PC-9 (cell line): ENCODE data around the gene CIT. TPM values are rescaled to one million over a fixed set of nuclear protein-coding genes. Genes with fewer than 3 reads are reported as not detected.
A peak's percentile ranks its signal among the peaks of the same experiment; 100 is the strongest.

Source experiments
- BruUV-seq: library from RNA; stranded (reverse); fragments of 400-500 nt; replicated peaks from 2 replicates; lab custom pipeline; 2021; lab: Mats Ljungman, UMichigan
- CTCF ChIA-PET: fragments of 300-600 bp; sonication (Branson Sonifier 250); formaldehyde crosslinking; loops from one replicate; lab custom pipeline; 2022; ENCODE audit warnings: antibody characterized with exemption; lab: Charles Lee
- POLR2A ChIA-PET: fragments of 300-600 bp; sonication (Branson Sonifier 250); formaldehyde crosslinking; loops from one replicate; lab custom pipeline; 2022; ENCODE audit warnings: antibody characterized with exemption; ENCODE audit not compliant: unreplicated experiment; lab: Charles Lee
- DNase-seq, 2 experiments: peaks; one replicate each; pipeline versions ENCODE4 v3.0.0 to v3.0.0-alpha.2; 2015 to 2022; ENCODE audit warnings: mixed read lengths in 1 of 2
- H2AFZ ChIP-seq: fragments of 200-600 bp; sonication (generic); 2 replicates; pipeline ENCODE4 v1.8.1; 2017; ENCODE audit warnings: antibody characterized with exemption
- H3F3A ChIP-seq: fragments of 200-600 bp; sonication (generic); 2 replicates; pipeline ENCODE4 v1.8.1; 2017; ENCODE audit warnings: antibody characterized with exemption, mild to moderate bottlenecking, low read depth; ENCODE audit not compliant: insufficient read depth
- H3K27ac ChIP-seq: fragments of 200-600 bp; sonication (generic); 2 replicates; pipeline ENCODE4 v1.6.1; 2016; ENCODE audit warnings: mixed run types
- H3K27me3 ChIP-seq: fragments of 200-600 bp; sonication (generic); 2 replicates; pipeline ENCODE4 v1.6.1; 2016; ENCODE audit warnings: low read depth, mixed run types; ENCODE audit not compliant: insufficient read depth
- H3K36me3 ChIP-seq: fragments of 200-600 bp; sonication (generic); 2 replicates; pipeline ENCODE4 v1.6.1; 2016; ENCODE audit warnings: low read depth, mixed run types
- H3K4me1 ChIP-seq: fragments of 200-600 bp; sonication (generic); replicated peaks from 2 replicates; pipeline ENCODE4 v1.6.1; 2016; ENCODE audit warnings: mixed run types; ENCODE audit not compliant: insufficient read depth
- H3K4me2 ChIP-seq: fragments of 200-600 bp; sonication (generic); 2 replicates; pipeline ENCODE4 v1.6.1; 2017; ENCODE audit warnings: mixed run types
- H3K4me3 ChIP-seq: fragments of 200-600 bp; sonication (generic); 2 replicates; pipeline ENCODE4 v1.6.1; 2016; ENCODE audit warnings: mixed run types
- H3K79me2 ChIP-seq: fragments of 200-600 bp; sonication (generic); 2 replicates; pipeline ENCODE4 v1.6.1; 2017; ENCODE audit warnings: low read depth, mixed run types
- H3K9me2 ChIP-seq: fragments of 200-600 bp; sonication (generic); 2 replicates; pipeline ENCODE4 v1.8.1; 2017; ENCODE audit warnings: mild to moderate bottlenecking; ENCODE audit not compliant: insufficient read depth
- H3K9me3 ChIP-seq: fragments of 200-600 bp; sonication (generic); 2 replicates; pipeline ENCODE4 v1.8.1; 2016; ENCODE audit warnings: low read depth; ENCODE audit not compliant: insufficient read depth
- H4K20me1 ChIP-seq: fragments of 200-600 bp; sonication (generic); 2 replicates; pipeline ENCODE4 v1.8.1; 2017; ENCODE audit not compliant: insufficient read depth
- CTCF ChIP-seq: fragments of 200-600 bp; sonication (generic); conservative IDR thresholded peaks from 2 replicates; pipeline ENCODE4 v1.6.1; 2017; ENCODE audit warnings: mixed run types, antibody characterized with exemption, mild to moderate bottlenecking, moderate library complexity
- EZH2 ChIP-seq: fragments of 200-600 bp; sonication (generic); IDR thresholded peaks from 2 replicates; pipeline ENCODE4 v1.8.0; 2017; ENCODE audit warnings: antibody characterized with exemption, low read depth
- intact Hi-C: fragments of 100-400 bp; cut with micrococcal nuclease; formaldehyde crosslinking; loops from one replicate; pipeline ENCODE4 v1.10.0; 2022; ENCODE audit not compliant: unreplicated experiment
- total RNA-seq: library from RNA; stranded (reverse); gene quantifications from 2 replicates; pipeline ENCODE4 v1.2.3, GENCODE V29; 2021

Gene CIT
- total RNA-seq, 1 experiment from 2014 or later = 81.8 TPM

DNA sequence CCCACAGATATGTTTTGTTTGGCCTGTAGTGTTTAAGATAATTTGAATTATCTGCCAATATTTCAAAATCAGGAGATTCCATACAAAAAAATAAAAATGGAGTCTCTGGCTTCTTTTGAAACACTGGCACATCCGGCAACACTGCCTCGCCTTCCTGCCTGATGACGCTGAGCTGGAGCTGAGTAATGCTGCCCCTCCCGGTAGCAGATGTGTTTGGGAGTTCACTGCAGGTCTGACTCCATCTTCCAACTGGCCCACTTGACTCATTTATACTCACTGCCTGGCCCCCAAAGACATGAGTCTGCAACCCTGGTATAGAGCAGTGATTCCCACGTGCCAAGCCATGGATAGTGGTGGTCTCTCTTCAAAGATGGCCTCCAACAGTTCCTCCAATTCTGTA lies 7.4 kb downstream of the CIT start:
- Histone ChIP-seq H3K27ac (no peak overlapping the region), H3K36me3 (no peaks in the 10 kb centered on the region), H3F3A (no peaks in the 10 kb centered on the region), H3K4me2 (no peak overlapping the region), H2AFZ (no peak overlapping the region), H3K79me2 (no peaks in the 10 kb centered on the region), H3K27me3 (no peaks in the 10 kb centered on the region), H3K9me2 (no peaks in the 10 kb centered on the region), H3K4me3 (no peak overlapping the region), H3K9me3 (no peaks in the 10 kb centered on the region), H3K4me1 (no peaks in the 10 kb centered on the region), H4K20me1 (no peaks in the 10 kb centered on the region)
- intact Hi-C loops = no loop called here
- ChIA-PET POLR2A (interaction anchor here (0.6 kb wide), 1 partner anchor 604 kb away, joined by 5 read pairs; no protein-coding TSS in a partner anchor), CTCF (no interaction called here)
- TF ChIP-seq EZH2 = no peak
- TF ChIP-seq CTCF = no peak
- BruUV-seq = no TSS peak
- peak in 1 of 2 experiments; percentile 23 for DNase-seq

- intact Hi-C loops = no loop called here
- POLR2A ChIA-PET = interaction anchor here (0.6 kb wide), 1 partner anchor 605 kb away, joined by 5 read pairs; no protein-coding TSS in a partner anchor
- Histone ChIP-seq H3F3A (no peaks in the 10 kb centered on the region), H3K27me3 (no peaks in the 10 kb centered on the region), H4K20me1 (no peaks in the 10 kb centered on the region), H2AFZ (no peak overlapping the region), H3K36me3 (no peaks in the 10 kb centered on the region), H3K9me2 (no peaks in the 10 kb centered on the region), H3K27ac (no peak overlapping the region), H3K79me2 (no peaks in the 10 kb centered on the region), H3K4me3 (no peak overlapping the region), H3K9me3 (no peaks in the 10 kb centered on the region), H3K4me1 (no peaks in the 10 kb centered on the region), H3K4me2 (no peak overlapping the region)
- BruUV-seq = no TSS peak
- TF ChIP-seq CTCF (no peak), EZH2 (no peak)
- CTCF ChIA-PET = no interaction called here
- no peak for DNase-seq
Measured at GRCh38 chr12:119868992-119869391, 8.1 kb downstream of the CIT start.

GRCh38 chr12:119864591-119864990 lies 12.5 kb downstream of the CIT start:
- POLR2A ChIA-PET = no interaction called here
- no peaks in the 10 kb centered on the region for H3K9me3 ChIP-seq
- H3K79me2 ChIP-seq = no peaks in the 10 kb centered on the region
- TF ChIP-seq EZH2 (no peak), CTCF (no peak)
- H3K36me3 ChIP-seq = no peaks in the 10 kb centered on the region
- no peaks in the 10 kb centered on the region for H3K9me2 ChIP-seq
- CTCF ChIA-PET = no interaction called here
- H3K4me2 ChIP-seq = no peak overlapping the region
- intact Hi-C loops = no loop called here
- H4K20me1 ChIP-seq = no peaks in the 10 kb centered on the region
- no peaks in the 10 kb centered on the region for H3K4me1 ChIP-seq
- no peak overlapping the region for H3K4me3 ChIP-seq
- H3K27ac ChIP-seq = no peak overlapping the region
- no peaks in the 10 kb centered on the region for H3F3A ChIP-seq
- no peak overlapping the region for H2AFZ ChIP-seq
- no peak for DNase-seq
- BruUV-seq = no TSS peak
- no peaks in the 10 kb centered on the region for H3K27me3 ChIP-seq
